Heart left ventricle (tissue), 13 donors: Measurements from ENCODE around the gene BBS1.

Source experiments
- POLR2A ChIP-seq, 2 donors: fragments of 450-650 bp; IDR thresholded peaks; one replicate each; pipeline ENCODE4 v1.6.1; 2017; ENCODE audit warnings: antibody characterized with exemption in 2 of 2, mild to moderate bottlenecking in 2 of 2, moderate library complexity in 2 of 2
- TF ChIP-seq, protein P1 (sequence below), 12 donors: fragments of 200-600 bp; sonication (generic) in 4 of 12; IDR thresholded peaks; one replicate each; pipeline versions ENCODE4 v1.5.0 to v1.8.0; 2018 to 2022; ENCODE audit warnings: antibody characterized with exemption in 12 of 12, mild to moderate bottlenecking in 5 of 12
- donor health status: ischemic (EF 13 %, LVEDD 7.1; RV severe dilation, severe dysfunction).
- donor health status: DM: no; HTN: yes; CAD: no.
- donor health status: DM: no; HTN: no; CAD: no.
- donor health status: ischemic (EF 25% LVEDD 6.9; RV normal size, moderate dysfunction).
- donor health status: ischemic (EF 25% LVEDD 5.7; RV mildly dilated, moderate dysfunction).
- donor health status: ischemic (EF 35%, LVEDD 5.7; RV mildly dilated, moderate dysfunction).
- donor health status: nonischemic (EF 11% LVEDD 7.7; RV severe dilation, severe dysfunction).
- donor health status: DM: yes; HTN: yes; CAD: no.
- donor health status: PGD.
- donor health status: ischemic (EF 29% LVEDD 5.4; RV normal size, mild dysfunction).
- donor health status: nonischemic (EF 23%, LVEDD 6.1; RV moderate dilation, normal function).

DNA sequence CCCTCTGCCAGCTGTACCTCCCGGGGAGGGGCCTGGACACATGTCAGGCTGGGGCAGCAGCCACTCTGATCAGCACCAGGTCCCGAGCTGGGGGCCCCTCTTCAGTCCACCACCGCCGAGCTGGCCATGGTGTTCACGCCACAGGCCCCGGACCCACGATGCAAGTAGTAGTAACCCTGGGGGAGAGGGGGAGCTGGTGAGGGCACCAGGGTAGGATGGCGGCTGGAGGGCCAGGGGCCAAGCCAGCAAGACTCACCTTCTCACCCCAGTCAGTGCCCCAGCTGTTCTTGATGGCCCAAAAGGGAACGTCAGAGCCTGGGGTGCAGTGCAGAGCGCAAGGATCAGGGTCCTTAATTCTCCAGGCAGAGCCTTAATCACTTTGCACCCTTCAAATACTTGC, 53.4 kb downstream of the BBS1 start:
- TF ChIP-seq POLR2A (IDR thresholded peaks at IDR 0.05), result no peak
- TF ChIP-seq, protein P1, sequence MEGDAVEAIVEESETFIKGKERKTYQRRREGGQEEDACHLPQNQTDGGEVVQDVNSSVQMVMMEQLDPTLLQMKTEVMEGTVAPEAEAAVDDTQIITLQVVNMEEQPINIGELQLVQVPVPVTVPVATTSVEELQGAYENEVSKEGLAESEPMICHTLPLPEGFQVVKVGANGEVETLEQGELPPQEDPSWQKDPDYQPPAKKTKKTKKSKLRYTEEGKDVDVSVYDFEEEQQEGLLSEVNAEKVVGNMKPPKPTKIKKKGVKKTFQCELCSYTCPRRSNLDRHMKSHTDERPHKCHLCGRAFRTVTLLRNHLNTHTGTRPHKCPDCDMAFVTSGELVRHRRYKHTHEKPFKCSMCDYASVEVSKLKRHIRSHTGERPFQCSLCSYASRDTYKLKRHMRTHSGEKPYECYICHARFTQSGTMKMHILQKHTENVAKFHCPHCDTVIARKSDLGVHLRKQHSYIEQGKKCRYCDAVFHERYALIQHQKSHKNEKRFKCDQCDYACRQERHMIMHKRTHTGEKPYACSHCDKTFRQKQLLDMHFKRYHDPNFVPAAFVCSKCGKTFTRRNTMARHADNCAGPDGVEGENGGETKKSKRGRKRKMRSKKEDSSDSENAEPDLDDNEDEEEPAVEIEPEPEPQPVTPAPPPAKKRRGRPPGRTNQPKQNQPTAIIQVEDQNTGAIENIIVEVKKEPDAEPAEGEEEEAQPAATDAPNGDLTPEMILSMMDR (IDR thresholded peaks at IDR 0.05), result no peak
